Globus pallidus (tissue), 1 donor: ENCODE data around the gene ACOXL.
A peak's percentile ranks its signal among the peaks of the same experiment; 100 is the strongest.

Source experiments
- DNase-seq: peaks from one replicate; pipeline ENCODE4 v3.0.0-alpha.2; 2015; ENCODE audit warnings: low spot score

Gene ACOXL

GRCh38 chr2:111116011-111116746 lies 383.8 kb downstream of the ACOXL start:
- DNase-seq, result no peak

- DNase-seq, result peak; percentile 71
Measured at GRCh38 chr2:111116843-111117597, 384.6 kb downstream of the ACOXL start.

GRCh38 chr2:111117598-111118480 lies 385.5 kb downstream of the ACOXL start:
- no peak for DNase-seq

- DNase-seq, result no peak
Measured at GRCh38 chr2:111118481-111118980, 386.2 kb downstream of the ACOXL start.

GRCh38 chr2:111118981-111119821 lies 386.8 kb downstream of the ACOXL start:
- no peak for DNase-seq

- no peak for DNase-seq
Measured at GRCh38 chr2:111119822-111120252, 387.5 kb downstream of the ACOXL start.

- peak; percentile 83 for DNase-seq
Measured at GRCh38 chr2:111120253-111121027, 388.1 kb downstream of the ACOXL start, which contains the start of gene BCL2L11. Gene BCL2L11, plus strand, starts transcription at chr2:111120914. Its CDS starts 2,832 bp downstream, at chr2:111123746.

GRCh38 chr2:111121028-111121827 lies 388.9 kb downstream of the ACOXL start:
- DNase-seq, result peak; percentile 33

GRCh38 chr2:111121828-111122630 lies 389.7 kb downstream of the ACOXL start:
- DNase-seq, result peak; percentile 87

- peak; percentile 77 for DNase-seq
Measured at GRCh38 chr2:111122631-111123421, 390.5 kb downstream of the ACOXL start.

GRCh38 chr2:111123751-111124150 lies 391.4 kb downstream of the ACOXL start:
- no peak for DNase-seq

- no peak for DNase-seq
Measured at GRCh38 chr2:111126581-111126980, 394.2 kb downstream of the ACOXL start.

- no peak for DNase-seq
Measured at GRCh38 chr2:111127351-111127750, 395.0 kb downstream of the ACOXL start.

GRCh38 chr2:111128096-111128495 lies 395.7 kb downstream of the ACOXL start:
- no peak for DNase-seq

- no peak for DNase-seq
Measured at GRCh38 chr2:111133603-111134002, 401.2 kb downstream of the ACOXL start.

GRCh38 chr2:111134055-111134454 lies 401.7 kb downstream of the ACOXL start:
- DNase-seq, result no peak

GRCh38 chr2:111135237-111135909 lies 403.0 kb downstream of the ACOXL start:
- DNase-seq, result no peak
